Breast epithelium (tissue), 3 donors: ENCODE measurements around the gene PDE4D.

Experiments
- CTCF ChIP-seq, 3 donors: fragments of 450-650 bp; IDR thresholded peaks; one replicate each; pipeline ENCODE4 v1.5.1; 2016 to 2017; ENCODE audit warnings: antibody characterized with exemption in 3 of 3, mild to moderate bottlenecking in 3 of 3, moderate library complexity in 3 of 3
- POLR2AphosphoS5 ChIP-seq, 3 donors: sonication (generic); formaldehyde crosslinking; IDR thresholded peaks; one replicate each; pipeline ENCODE4 v1.6.1; 2017; ENCODE audit warnings: antibody characterized with exemption in 3 of 3

GRCh38 chr5:59685793-59686192 lies 207.7 kb downstream of the PDE4D start:
- TF ChIP-seq CTCF (IDR thresholded peaks at IDR 0.05) = no peak
- no peak for TF ChIP-seq POLR2AphosphoS5 (IDR thresholded peaks at IDR 0.05)
